HG03196 (cell line): ENCODE measurements around the gene TRIM40.

Experiments
- ATAC-seq: cut with Tn5 transposase; IDR thresholded peaks from one replicate; pipeline ENCODE4 v1.9.1; 2021; ENCODE audit not compliant: unreplicated experiment

Gene TRIM40

GRCh38 chr6:30195951-30196350, 60.0 kb downstream of the TRIM40 start:
- no peak for ATAC-seq

GRCh38 chr6:30196376-30196775, 60.4 kb downstream of the TRIM40 start:
- ATAC-seq, result no peak
